HCT116 (cell line): ENCODE results near the gene PDE1C.

Experiments used
- CEBPB ChIP-seq: IDR thresholded peaks from 2 replicates; pipeline ENCODE4 v1.6.1; 2012; ENCODE audit warnings: low read depth
- CTCF ChIP-seq, 3 experiments: fragments of 200-600 bp in 1 of 3; sonication (generic) in 1 of 3; IDR thresholded peaks in 2 of 3; conservative IDR thresholded peaks in 1 of 3; 2 replicates each; pipeline ENCODE4 v1.5.1; 2012 to 2017; ENCODE audit warnings: low read depth in 2 of 3, low read length in 2 of 3, antibody characterized with exemption in 1 of 3, borderline replicate concordance in 1 of 3, control low read depth in 1 of 3, mild to moderate bottlenecking in 1 of 3, mixed read lengths in 1 of 3, mixed run types in 1 of 3, moderate library complexity in 1 of 3; ENCODE audit not compliant: insufficient read depth in 1 of 3
- ELF1 ChIP-seq: IDR thresholded peaks from 2 replicates; pipeline ENCODE4 v1.6.1; 2012; ENCODE audit warnings: low read depth, borderline replicate concordance
- EZH2 ChIP-seq: fragments of 200-600 bp; sonication (generic); IDR thresholded peaks from 2 replicates; pipeline ENCODE4 v1.6.1; 2017; ENCODE audit warnings: antibody characterized with exemption, mixed run types
- MAX ChIP-seq: IDR thresholded peaks from 2 replicates; pipeline ENCODE4 v1.6.1; 2012
- POLR2A ChIP-seq: IDR thresholded peaks from 2 replicates; pipeline ENCODE4 v1.7.0; 2011; ENCODE audit warnings: borderline replicate concordance; ENCODE audit not compliant: insufficient read depth, insufficient read length; ENCODE audit errors: extremely low read depth
- POLR2AphosphoS5 ChIP-seq: IDR thresholded peaks from 2 replicates; pipeline ENCODE4 v1.6.1; 2011; ENCODE audit warnings: mild to moderate bottlenecking, low read depth, low read length, moderate library complexity
- SRF ChIP-seq: IDR thresholded peaks from 2 replicates; pipeline ENCODE4 v1.6.1; 2012; ENCODE audit warnings: low read depth
- TCF7L2 ChIP-seq: IDR thresholded peaks from 2 replicates; pipeline ENCODE4 v1.7.0; 2011; ENCODE audit warnings: borderline replicate concordance, inconsistent platforms; ENCODE audit not compliant: insufficient read depth, insufficient read length; ENCODE audit errors: extremely low read depth

GRCh38 chr7:31958226-31958625, 112.0 kb downstream of the PDE1C start:
- TF ChIP-seq EZH2 (no peak), CEBPB (no peak), POLR2A (no peak), CTCF (IDR thresholded peaks at IDR 0.05 in 2 of 3, conservative IDR thresholded peaks at IDR 0.05 in 1 of 3; ENCODE audit: borderline replicate concordance in 1 of 3, insufficient read depth in 1 of 3, low read depth in 2 of 3, low read length in 2 of 3) (no peak), MAX (no peak), POLR2AphosphoS5 (no peak), SRF (no peak), ELF1 (no peak), TCF7L2 (no peak)
